ENCODE measurements around the gene CISTR.
"Not testable (repeated sequence)": the region's sequence is repeated elsewhere in the genome, so short reads cannot be mapped to it uniquely, and the experiment has no call there.

Gene CISTR

GRCh38 chr12:53718567-53718966 lies 33.2 kb downstream of the CISTR start:
- not testable (repeated sequence) for DNase-seq

GRCh38 chr12:53717319-53717718 lies 34.5 kb downstream of the CISTR start:
- DNase-seq, result no peak

DNA sequence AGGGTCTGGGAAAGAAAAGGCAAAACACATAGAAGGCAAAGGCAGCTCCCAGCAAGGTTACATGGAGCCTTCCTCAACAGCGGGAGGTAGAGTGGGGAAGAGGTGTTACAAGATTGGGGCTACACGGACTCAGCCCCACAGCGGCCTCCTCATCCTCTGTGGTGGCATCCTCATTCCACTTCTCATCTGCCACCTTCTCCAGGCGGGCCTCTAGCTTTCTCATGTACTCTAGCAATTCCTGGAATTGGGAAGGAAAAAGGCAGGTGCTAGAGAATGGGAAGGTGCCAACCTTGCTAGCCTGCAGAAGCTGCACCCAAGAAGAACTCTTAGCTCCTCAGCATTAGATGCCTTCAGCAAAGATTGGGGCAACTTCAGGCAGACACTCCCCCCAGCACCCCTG lies 37.8 kb downstream of the CISTR start:
- no peak for DNase-seq

- no peak for DNase-seq
Measured at GRCh38 chr12:53713516-53713915, 38.3 kb downstream of the CISTR start.

GRCh38 chr12:53712059-53712643 lies 39.6 kb downstream of the CISTR start:
- DNase-seq, result no peak

- no peak for DNase-seq
Measured at GRCh38 chr12:53710091-53710490, 41.7 kb downstream of the CISTR start.

DNA sequence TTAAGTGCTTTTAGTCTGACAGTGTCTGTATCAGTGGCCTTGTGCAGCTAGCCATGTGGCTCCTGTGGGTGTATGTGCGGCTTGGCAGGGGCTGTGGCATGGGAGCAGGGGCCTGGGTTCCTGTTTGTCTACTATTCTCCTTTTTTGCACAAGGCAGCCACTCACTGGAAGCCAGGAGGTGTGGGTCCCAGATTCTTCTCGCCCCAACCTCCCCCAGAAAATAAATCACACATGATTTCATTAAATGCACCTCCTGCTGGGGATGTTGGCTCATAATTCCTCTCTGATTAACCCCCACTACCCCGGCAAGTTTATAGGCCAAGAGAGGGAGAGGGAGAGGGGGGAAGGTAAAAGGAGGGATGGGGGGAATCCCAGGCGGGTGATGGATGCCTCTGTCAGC lies 42.1 kb downstream of the CISTR start:
- DNase-seq, result no peak

- DNase-seq, result no peak
Measured at GRCh38 chr12:53706080-53706479, 45.7 kb downstream of the CISTR start.

- peak; percentile 67 for DNase-seq
Measured at GRCh38 chr12:53703756-53704155, 48.0 kb downstream of the CISTR start.

GRCh38 chr12:53701518-53702264 lies 50.1 kb downstream of the CISTR start:
- DNase-seq, result peak; percentile 71

- DNase-seq, result no peak
Measured at GRCh38 chr12:53700567-53700966, 51.2 kb downstream of the CISTR start.

DNA sequence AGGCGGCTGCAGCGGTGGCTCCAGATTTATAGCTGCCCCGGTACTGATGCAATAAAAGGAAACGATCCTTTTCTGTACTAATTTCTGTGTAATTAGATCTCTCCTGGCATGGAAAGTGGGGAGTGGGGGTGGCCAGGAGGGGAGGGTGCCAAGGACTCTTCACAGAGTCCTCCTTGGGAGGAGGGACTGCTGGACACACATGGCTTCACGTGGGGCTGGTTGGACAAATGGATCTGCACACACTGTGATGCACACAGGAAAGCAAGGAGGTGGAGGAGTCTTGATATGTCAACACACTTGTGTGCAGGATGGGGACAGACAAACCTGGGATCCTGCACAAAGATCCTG lies 52.1 kb downstream of the CISTR start:
- DNase-seq, result no peak

- no peak for DNase-seq
Measured at GRCh38 chr12:53698948-53699677, 52.7 kb downstream of the CISTR start.

GRCh38 chr12:53696655-53697331 lies 55.0 kb downstream of the CISTR start:
- no peak for DNase-seq
